ENCODE data around the gene SF3A2. TPM values are rescaled to one million over a fixed set of nuclear protein-coding genes. Genes with fewer than 3 reads are reported as not detected.

Gene SF3A2
- total RNA-seq, 1 experiment from 2014 or later, result 18.9 TPM

DNA sequence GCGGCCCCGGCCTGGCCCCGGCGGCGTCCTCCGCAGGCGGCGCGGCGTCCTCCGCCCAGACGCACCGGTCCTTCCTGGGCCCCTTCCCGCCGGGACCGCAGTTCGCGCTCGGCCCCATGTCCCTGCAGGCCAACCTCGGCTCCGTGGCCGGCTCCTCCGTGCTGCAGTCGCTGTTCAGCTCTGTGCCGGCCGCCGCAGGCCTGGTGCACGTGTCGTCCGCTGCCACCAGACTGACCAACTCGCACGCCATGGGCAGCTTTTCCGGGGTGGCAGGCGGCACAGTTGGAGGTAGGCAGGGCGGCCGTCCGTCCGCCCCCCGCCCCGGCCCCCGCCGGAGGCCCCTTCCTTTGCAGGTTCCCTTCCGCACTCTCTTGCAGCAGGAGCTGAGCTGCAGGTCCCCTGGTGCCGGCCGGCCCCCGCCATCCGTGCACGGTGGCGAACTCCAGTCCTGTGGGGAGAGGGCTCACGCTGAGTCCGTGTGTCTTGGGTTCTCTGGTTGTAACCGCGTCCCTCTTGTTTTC lies 9.7 kb upstream of the SF3A2 start:
- DNase-seq (ENCODE audit: low read depth), result no peak

DNA sequence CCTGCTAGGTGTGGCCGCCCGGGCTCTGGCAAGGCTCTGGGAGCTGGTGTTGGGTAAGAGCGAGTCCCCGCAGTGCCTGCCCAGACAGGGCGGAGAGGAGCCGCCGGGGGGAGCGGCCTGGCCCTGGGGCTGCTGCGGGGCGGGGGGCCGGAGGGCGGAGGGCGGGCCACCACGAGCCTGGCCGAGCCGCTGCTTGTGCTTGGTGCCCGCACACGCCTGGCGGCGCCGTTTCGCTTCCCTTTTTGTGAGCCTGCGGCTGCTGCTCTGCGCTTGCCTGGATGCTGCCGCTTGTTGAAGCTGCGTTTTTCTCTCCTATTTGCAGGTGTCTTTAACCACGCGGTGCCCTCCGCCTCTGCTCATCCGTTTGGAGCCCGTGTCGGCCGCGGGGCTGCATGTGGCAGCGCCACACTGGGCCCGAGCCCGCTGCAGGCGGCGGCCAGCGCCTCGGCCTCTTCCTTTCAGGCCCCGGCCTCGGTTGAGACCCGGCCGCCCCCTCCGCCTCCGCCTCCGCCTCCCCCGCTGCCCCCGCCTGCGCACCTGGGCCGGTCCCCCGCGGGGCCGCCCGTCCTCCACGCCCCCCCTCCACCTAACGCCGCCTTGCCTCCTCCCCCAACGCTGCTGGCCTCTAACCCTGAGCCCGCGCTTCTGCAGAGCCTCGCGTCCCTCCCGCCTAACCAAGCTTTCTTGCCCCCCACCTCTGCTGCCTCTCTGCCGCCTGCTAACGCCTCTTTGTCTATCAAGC lies 9.0 kb upstream of the SF3A2 start:
- DNase-seq (ENCODE audit: low read depth), result no peak

DNA sequence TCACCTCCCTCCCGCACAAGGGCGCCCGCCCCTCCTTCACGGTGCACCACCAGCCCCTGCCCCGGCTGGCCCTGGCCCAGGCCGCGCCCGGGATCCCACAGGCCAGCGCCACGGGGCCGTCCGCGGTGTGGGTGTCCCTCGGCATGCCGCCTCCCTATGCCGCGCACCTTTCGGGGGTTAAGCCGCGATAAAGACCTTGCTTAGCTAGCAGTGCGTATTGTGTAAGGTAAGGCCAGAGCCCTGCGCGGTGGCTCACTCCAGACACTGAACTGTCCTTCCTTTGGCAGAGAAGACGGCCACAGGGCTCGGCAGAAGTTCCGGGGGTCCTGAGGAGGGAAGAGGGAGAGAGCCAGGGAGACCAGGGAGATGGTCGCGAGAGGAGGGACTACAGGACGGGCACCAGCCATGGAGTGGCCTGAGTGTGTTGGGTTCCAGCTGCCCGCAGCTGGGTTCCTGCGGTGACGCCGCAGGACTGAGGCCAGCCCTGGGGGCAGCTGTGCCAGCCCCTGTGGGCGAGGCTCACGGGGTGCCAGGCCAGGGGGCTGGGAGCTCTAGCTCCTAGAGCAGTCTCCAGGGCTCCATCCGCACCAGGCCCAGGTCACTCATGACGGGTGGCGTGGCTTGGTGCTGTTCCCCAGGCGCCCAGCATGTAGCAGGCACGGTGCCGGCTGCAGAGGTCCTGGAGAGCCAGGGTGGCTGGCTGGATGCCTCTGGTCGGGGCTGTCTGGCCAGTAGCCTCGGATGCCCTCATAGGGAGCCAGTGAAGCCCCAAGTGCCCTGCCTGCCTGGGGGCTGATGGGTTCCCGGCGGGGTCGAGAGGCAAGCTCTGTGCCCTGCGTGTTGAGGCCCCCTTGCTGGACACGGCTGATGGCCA lies 8.2 kb upstream of the SF3A2 start:
- DNase-seq (ENCODE audit: low read depth), result no peak

- DNase-seq (ENCODE audit: low read depth), result no peak
These were observed 7.3 kb upstream of the SF3A2 start for GRCh38 chr19:2229103-2230032.

DNA sequence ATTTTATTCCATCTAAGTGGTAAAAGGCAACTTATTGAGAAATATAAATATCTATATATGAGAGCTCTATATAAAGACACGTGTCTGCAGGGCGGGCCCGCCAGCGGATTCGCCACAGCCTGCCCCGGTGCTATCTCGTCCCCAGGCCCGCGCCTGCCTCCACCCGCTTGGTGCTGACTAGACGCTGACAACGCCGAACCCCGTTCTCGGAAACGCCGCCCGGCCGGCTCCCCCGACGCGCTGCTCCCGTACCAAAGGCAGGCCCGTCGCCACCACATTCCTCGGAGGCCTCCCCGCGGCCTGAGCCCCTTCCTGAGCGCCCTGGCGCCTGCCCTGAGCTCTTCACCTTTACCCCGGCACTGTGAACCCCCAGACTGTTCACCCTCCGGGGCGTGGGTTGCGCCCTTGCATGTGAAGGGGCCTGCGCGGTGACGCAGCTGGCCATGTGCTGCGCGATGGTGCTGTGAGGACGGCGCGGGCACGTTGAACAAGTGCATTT lies 6.5 kb upstream of the SF3A2 start:
- no peak for DNase-seq (ENCODE audit: low read depth)

DNA sequence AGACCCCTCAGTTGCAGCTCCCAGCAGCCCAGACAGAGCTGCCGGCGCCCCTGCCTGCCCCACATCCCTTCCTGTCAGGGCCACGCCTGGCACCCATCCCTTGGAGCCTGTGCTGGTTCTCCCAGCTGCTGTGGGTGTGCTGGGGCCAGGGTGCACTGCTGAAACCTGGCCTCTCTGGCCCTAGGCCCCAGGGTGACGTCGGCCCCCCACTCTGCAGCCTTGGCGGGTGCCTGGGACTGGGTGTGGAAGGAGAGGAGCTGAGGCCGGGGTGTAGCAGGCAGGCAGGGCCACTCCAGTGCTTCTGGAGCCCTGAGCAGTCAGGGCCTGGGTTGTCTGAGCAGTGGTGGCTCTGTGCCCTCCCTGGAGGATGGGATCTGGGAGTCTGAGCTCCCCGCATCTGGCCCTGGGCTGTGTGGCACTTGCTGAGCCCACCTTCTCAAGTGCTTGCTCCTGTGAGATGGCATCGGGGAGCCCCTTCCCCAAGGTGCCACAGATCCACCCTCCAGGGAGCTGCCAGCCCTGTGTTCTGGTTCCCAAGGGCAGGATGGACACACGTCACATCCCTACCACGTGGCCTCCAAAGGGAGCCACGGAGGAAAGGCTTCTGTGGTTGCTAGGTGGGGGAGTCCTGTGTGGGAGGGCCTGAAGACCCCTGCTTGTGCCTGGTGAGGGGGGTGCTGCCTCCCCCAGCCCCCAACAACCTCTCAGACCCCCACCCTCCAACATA lies 5.7 kb upstream of the SF3A2 start:
- no peak for DNase-seq (ENCODE audit: low read depth)

- DNase-seq (ENCODE audit: low read depth), result no peak
These were observed 4.9 kb upstream of the SF3A2 start for GRCh38 chr19:2231621-2232221.

- DNase-seq (ENCODE audit: low read depth), result no peak
These were observed 4.1 kb upstream of the SF3A2 start for GRCh38 chr19:2232286-2233151.

DNA sequence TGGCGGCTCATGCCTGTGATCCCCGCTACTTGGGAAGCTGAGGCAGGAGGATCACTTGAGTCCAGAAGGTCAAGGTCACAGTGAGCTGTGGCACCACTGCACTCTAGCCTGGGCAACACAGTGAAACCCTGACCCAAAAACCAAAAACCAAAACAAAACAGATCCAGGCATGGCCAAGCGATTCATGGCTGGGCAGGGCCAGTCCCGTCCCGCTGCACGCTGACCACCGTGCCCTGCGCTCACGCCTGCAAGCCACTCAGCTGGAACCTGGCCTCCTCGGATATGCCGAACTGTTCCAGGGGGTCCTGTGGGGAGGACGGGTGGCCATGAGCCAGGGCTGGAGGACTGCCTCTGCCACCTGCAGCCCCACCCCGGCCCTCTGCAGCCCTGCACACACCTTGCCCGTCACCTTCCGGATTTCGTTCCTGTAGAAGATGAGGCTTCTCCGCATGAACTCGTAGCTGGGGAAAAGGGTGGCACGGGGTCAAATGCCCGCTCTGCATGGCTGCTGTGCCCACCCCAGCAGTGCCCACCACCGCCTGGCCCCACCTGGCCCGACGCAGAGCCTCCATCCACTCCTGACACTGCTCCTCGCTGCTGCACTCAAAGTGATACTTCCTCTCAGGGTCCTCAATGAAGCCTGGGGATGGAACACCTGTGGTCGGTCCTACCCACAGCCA lies 2.9 kb upstream of the SF3A2 start:
- DNase-seq (ENCODE audit: low read depth), result no peak

DNA sequence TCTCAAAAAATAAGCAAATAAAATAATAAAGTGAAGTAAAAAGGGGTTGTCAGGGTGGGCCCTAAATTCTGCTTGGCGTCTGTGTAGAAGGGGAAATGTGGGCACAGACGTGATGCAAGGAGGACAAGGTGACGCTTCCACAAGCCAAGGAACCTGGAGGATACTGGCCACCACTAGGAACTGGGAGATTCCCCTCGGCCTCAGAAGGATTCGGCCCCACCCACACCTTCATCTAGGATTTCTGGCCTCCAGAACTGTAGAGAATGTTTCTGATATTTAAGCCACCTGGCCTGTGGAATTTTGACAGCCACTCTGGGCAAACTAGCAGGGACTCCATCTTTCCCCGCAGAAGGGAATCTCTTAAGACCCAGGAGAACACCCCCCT lies 1.6 kb upstream of the SF3A2 start:
- no peak for DNase-seq (ENCODE audit: low read depth)

DNA sequence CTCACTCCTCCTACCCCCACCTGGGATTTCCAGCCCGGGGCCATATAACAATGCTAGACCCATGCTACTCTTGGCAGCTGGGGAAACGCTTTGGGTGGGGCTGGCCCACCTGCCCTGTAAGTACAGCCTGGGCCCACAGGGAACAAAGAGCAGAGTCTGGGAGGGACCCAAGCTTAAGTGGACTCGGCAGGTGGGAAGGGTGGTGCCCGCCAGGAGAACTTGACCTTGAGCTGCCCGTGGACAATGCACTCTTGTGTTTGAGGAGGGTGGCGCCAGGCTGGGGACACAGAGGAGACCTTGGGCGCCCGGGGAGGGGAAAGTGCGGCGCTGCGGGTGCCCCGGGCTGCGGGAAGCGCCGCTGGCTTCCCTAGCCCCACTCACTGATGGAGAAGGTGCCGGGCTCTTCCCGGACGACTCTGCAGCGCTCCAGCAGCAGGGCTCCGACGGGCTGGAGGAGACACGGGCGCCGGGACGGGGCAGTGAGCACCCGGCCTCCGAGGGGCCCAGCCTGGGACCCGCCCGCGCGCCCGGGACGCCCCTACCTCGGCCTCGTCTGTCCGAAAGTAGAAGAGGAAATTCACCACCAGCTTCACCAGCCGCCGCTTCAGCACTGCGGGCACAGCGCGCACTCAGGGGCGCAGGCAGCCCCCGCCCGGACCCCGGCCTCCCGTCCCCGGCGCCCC lies 1.1 kb upstream of the SF3A2 start:
- no peak for DNase-seq (ENCODE audit: low read depth)

- DNase-seq (ENCODE audit: low read depth), result no peak
These were observed 635 bp upstream of the SF3A2 start for GRCh38 chr19:2236064-2236313.

DNA sequence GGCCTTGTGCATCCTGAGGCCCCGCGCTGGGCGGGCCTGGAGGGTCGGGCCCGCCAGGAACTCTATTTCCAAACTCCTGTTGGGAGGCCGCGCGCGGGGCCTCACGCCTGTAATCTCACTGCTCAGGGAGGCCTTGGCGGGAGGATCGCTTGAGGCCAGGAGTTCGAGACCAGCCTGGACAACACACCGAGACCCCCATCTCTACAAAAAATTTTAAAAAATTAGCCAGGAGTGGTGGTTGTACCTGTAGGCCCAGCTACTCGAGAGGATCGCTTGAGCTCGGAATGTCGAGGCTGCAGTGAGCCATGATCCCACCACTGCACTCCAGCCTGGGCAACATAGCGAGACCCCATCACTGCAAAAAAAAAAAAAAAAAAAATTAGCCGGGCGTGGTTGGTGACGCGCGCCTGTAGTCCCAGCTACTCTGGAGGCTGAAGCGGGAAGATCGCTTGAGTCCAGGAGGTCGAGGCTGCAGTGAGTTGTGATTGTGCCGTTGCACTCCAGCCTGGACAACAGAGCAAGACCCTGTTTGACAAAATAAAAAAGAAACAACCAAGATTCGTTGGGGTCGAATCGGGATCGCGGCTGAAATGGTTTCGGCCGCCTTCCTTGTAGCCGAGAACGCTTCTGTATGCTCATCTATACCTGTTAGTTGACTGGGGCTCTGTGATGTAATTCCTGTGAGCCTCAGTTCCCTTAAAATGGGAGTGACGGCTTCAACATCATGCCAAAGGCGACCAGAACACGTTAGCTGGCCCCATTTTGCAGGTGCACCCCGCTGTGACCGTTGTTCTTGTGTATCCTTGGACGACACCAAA lies 636 bp downstream of the SF3A2 start:
- no peak for DNase-seq (ENCODE audit: low read depth)

DNA sequence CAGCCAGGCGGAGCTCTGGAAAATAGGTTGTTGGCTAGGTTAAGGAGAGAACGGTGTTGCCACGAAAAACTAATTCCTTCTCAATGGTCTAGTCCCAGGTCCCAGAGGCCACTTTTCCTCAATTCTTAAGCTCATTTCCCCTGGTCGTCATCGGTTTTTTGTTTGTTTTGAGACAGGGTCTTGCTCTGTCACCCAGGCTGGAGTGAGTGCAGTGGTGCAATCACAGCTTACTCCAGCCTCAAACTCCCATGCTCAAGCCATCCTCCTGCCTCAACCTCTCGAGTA lies 1.2 kb downstream of the SF3A2 start:
- DNase-seq (ENCODE audit: low read depth), result no peak

DNA sequence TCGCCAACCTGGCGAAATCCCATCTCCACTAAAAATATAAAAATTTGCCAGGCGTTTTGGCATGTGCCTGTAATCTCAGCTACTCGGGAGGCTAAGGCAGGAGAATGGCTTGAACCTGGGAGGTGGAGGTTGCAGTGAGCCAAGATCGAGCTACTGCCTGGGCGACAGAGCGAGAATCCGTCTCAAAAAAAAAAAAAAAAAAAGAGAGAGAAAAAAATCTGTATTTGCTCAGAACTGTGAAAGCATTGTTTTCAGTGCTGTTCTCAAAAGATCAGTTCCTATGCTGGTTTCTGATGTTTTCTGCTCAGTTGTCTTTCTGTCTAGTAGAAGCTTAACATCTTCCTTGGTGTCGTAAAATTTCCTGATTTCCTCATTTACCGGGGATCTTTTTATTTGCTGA lies 2.5 kb downstream of the SF3A2 start:
- no peak for DNase-seq (ENCODE audit: low read depth)

DNA sequence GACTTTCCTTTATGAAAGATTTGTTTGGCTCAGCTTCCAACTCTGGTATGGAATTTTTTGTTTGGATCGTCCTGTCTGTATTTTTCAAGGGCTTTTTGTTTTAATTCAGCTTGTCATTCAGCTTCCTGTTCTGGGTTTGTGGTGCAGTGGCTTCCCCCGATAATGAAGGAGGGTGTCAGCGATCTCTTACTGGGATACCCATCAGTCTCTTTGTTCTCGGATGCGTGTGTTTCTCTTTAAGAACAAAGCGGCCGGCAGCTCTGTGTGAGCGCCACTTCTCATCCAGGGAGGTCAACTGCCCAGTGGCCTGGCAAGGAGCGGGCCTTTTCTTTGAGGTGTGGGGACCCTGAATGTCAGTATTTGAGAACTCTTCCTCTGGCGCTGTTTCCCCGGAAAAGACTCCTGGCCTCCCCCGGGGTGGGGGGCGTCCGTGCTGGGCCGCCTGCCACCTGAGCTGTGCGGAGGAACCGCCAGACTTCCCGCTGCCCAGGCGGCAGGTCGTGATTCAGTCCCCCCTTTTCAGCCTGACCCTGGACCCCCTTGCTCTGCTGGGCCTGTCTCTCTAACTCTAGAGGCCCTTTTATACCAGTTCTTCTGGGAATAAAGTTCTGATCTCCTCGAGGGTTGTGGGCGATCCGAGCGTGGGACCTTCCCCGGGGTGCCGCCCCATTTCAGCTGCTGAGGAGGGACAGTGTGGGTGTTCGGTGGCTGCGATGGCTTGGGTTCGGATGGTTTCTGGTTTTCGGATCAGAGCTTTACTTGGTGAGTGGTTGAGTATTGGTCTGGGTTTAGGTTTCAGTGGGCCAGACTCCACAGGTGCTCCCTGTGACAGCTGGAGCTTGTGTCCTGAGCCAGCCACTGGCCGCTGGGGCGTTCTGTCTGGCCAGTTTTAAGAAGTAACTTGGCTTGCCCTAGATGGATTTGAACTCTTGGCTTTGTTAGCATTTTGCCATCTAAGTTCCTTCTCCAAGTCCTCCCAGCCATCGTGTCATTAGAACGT lies 3.4 kb downstream of the SF3A2 start:
- peak; percentile 67 for DNase-seq (ENCODE audit: low read depth)

Data from RPMI7951 (cell line).